Stomach (tissue), 9 donors: ENCODE results near the gene MYO5C. TPM values are rescaled to one million over a fixed set of nuclear protein-coding genes. Genes with fewer than 3 reads are reported as not detected.
A peak's percentile ranks its signal among the peaks of the same experiment; 100 is the strongest.

ENCODE experiments used
- DNase-seq, 2 donors: peaks; one replicate each; pipeline versions ENCODE4 v3.0.0 to v3.0.0-alpha.2; 2013 to 2019
- H3K27ac ChIP-seq, 5 donors: fragments of 200-600 bp in 4 of 5; sonication (generic) in 4 of 5; one replicate each; pipeline ENCODE4 v1.5.1; 2013 to 2019; ENCODE audit warnings: mild to moderate bottlenecking in 1 of 5, moderate library complexity in 1 of 5
- H3K27me3 ChIP-seq, 3 donors: fragments of 200-600 bp; sonication (generic); one replicate each; pipeline ENCODE4 v1.5.1; 2017 to 2019; ENCODE audit warnings: mixed run types in 1 of 3
- H3K36me3 ChIP-seq, 4 donors: fragments of 200-600 bp; sonication (generic); 1 replicate in 3 of 4; 2 replicates in 1 of 4; pipeline ENCODE4 v1.5.1; 2016 to 2019
- H3K4me1 ChIP-seq, 4 donors: fragments of 200-600 bp; sonication (generic); one replicate each; pipeline ENCODE4 v1.5.1; 2016 to 2019
- H3K4me3 ChIP-seq, 4 donors: fragments of 200-600 bp; sonication (generic) in 3 of 4; one replicate each; pipeline ENCODE4 v1.5.1; 2016 to 2019; ENCODE audit warnings: mild to moderate bottlenecking in 1 of 4
- H3K9me3 ChIP-seq, 4 donors: fragments of 200-600 bp; sonication (generic); one replicate each; pipeline ENCODE4 v1.5.1; 2016 to 2019
- CTCF ChIP-seq, 7 experiments: fragments of 450-650 bp in 4 of 7; fragments of 200-600 bp in 3 of 7; sonication (generic) in 3 of 7; IDR thresholded peaks; one replicate each; pipeline ENCODE4 v1.5.1; 2016 to 2019; ENCODE audit warnings: antibody characterized with exemption in 7 of 7, control low read depth in 2 of 7, mild to moderate bottlenecking in 1 of 7
- EP300 ChIP-seq: sonication (generic); formaldehyde crosslinking; IDR thresholded peaks from one replicate; pipeline ENCODE4 v1.6.1; 2017; ENCODE audit warnings: antibody characterized with exemption
- POLR2A ChIP-seq, 4 donors: fragments of 450-650 bp; IDR thresholded peaks; one replicate each; pipeline ENCODE4 v1.6.1; 2016; ENCODE audit warnings: antibody characterized with exemption in 4 of 4, control low read depth in 2 of 4, mild to moderate bottlenecking in 1 of 4, moderate library complexity in 1 of 4
- POLR2AphosphoS5 ChIP-seq, 3 donors: sonication (generic); formaldehyde crosslinking; IDR thresholded peaks; one replicate each; pipeline ENCODE4 v1.6.1; 2016; ENCODE audit warnings: antibody characterized with exemption in 3 of 3
- WGBS, 5 donors: extraction: QIAGEN DNeasy Blood & Tissue Kit in 3 of 5; methylation state at CpG; one replicate each; pipeline versions ENCODE4 v1.1.5 to v1.1.7; 2013 to 2018; 5-methylcytosine and 5-hydroxymethylcytosine counted together
- intact Hi-C: fragments of 100-400 bp; cut with DNase I; formaldehyde crosslinking; loops from one replicate; pipeline ENCODE4 v1.15.1; 2023; ENCODE audit warnings: low total_unique reads
- polyA plus RNA-seq, 3 donors: library from polyadenylated mRNA; stranded (reverse); fragments of 200-250 nt; gene quantifications; one replicate each; pipeline ENCODE4 v1.2.3, GENCODE V29; 2013
- total RNA-seq, 5 donors: library from RNA; depleted of rRNA; stranded (reverse); fragments of >200 nt; gene quantifications; one replicate each; pipeline versions ENCODE4 v1.1.0 to v1.2.3, GENCODE V29; 2014 to 2016
- donor health status: healthy with polysubstance abuse.
- donor health status: Bipolar disorder and iron deficiency.
- donor health status: healthy.

Gene MYO5C
- total and polyA plus RNA-seq, 8 donors = 4.3 to 148 (median 25.6) TPM

GRCh38 chr15:52254391-52254790 lies 41.2 kb downstream of the MYO5C start:
- peak overlapping the region in 2 of 5 donors; percentile 72 to 83 for H3K27ac ChIP-seq
- no peak overlapping the region for H3K4me3 ChIP-seq
- no peak for DNase-seq
- no peak for TF ChIP-seq POLR2AphosphoS5 (IDR thresholded peaks at IDR 0.05)
- TF ChIP-seq CTCF (IDR thresholded peaks at IDR 0.05) = no peak
- TF ChIP-seq POLR2A (IDR thresholded peaks at IDR 0.05) = no peak
- no peak for TF ChIP-seq EP300
- H3K36me3 ChIP-seq = peaks cover 0 to 27% (median 12%) of the 10 kb centered on the region in 4 donors
- peaks cover 0 to 50% (median 13%) of the 10 kb centered on the region in 4 donors for H3K4me1 ChIP-seq
- no peaks in the 10 kb centered on the region for H3K27me3 ChIP-seq
- no peaks in the 10 kb centered on the region for H3K9me3 ChIP-seq
- 85 to 97% (median 87%) methylated on average over 4 of the region's 4 CpGs for WGBS, 5 donors
- intact Hi-C loops = loop anchor here (10.0 kb wide), 1 partner anchor 480 kb away; no protein-coding TSS in a partner anchor

- no peak overlapping the region for H3K4me3 ChIP-seq
- intact Hi-C loops = loop anchor here (10.0 kb wide), 1 partner anchor 482 kb away; no protein-coding TSS in a partner anchor
- H3K9me3 ChIP-seq = no peaks in the 10 kb centered on the region
- H3K27ac ChIP-seq = peak overlapping the region; percentile 47 to 83 (median 70)
- DNase-seq = peak in 1 of 2 donors; percentile 66
- 42 to 52% (median 48%) methylated on average over 4 of the region's 4 CpGs for WGBS, 5 donors
- TF ChIP-seq POLR2AphosphoS5 (IDR thresholded peaks at IDR 0.05) (peak in 1 of 3 donors; percentile 8), EP300 (no peak)
- peaks cover 0 to 50% (median 11%) of the 10 kb centered on the region in 4 donors for H3K4me1 ChIP-seq
- H3K36me3 ChIP-seq = peaks cover 0 to 37% (median 21%) of the 10 kb centered on the region in 4 donors
- H3K27me3 ChIP-seq = no peaks in the 10 kb centered on the region
These were observed 42.8 kb downstream of the MYO5C start for GRCh38 chr15:52252781-52253180.

GRCh38 chr15:52251144-52251860 lies 44.3 kb downstream of the MYO5C start:
- Histone ChIP-seq H3K4me3 (no peak overlapping the region), H3K36me3 (peaks cover 5 to 49% (median 34%) of the 10 kb centered on the region in 4 donors), H3K9me3 (no peaks in the 10 kb centered on the region), H3K27me3 (no peaks in the 10 kb centered on the region), H3K4me1 (peaks cover 0 to 39% (median 3%) of the 10 kb centered on the region in 4 donors), H3K27ac (peak overlapping the region in 3 of 5 donors; percentile 47 to 83 (median 72))
- TF ChIP-seq POLR2AphosphoS5 (IDR thresholded peaks at IDR 0.05) (peak in 1 of 3 donors; percentile 34), POLR2A (IDR thresholded peaks at IDR 0.05) (no peak)
- peak in 1 of 2 donors; percentile 56 for DNase-seq
- WGBS, 5 donors = 62 to 76% (median 63%) methylated on average over 8 of the region's 8 CpGs
- intact Hi-C loops = loop anchor here (10.0 kb wide), 1 partner anchor 483 kb away; no protein-coding TSS in a partner anchor

- Histone ChIP-seq H3K27me3 (no peaks in the 10 kb centered on the region), H3K36me3 (peaks cover 5 to 69% (median 62%) of the 10 kb centered on the region in 4 donors), H3K27ac (no peak overlapping the region), H3K4me3 (no peak overlapping the region), H3K4me1 (peaks cover 0 to 12% (median 2%) of the 10 kb centered on the region in 4 donors), H3K9me3 (no peaks in the 10 kb centered on the region)
- no peak for DNase-seq
- WGBS, 5 donors = 91 to 97% (median 92%) methylated on average over 7 of the region's 7 CpGs
- intact Hi-C loops = no loop called here
- TF ChIP-seq CTCF (IDR thresholded peaks at IDR 0.05) = no peak
- TF ChIP-seq EP300 = no peak
- TF ChIP-seq POLR2AphosphoS5 (IDR thresholded peaks at IDR 0.05) = no peak
- no peak for TF ChIP-seq POLR2A (IDR thresholded peaks at IDR 0.05)
These were observed 48.1 kb downstream of the MYO5C start for GRCh38 chr15:52247461-52247860.

GRCh38 chr15:52246686-52247431 lies 48.7 kb downstream of the MYO5C start:
- TF ChIP-seq CTCF (IDR thresholded peaks at IDR 0.05) = no peak
- TF ChIP-seq POLR2A (IDR thresholded peaks at IDR 0.05) = no peak
- no peak for TF ChIP-seq EP300
- no peak for TF ChIP-seq POLR2AphosphoS5 (IDR thresholded peaks at IDR 0.05)
- intact Hi-C loops = no loop called here
- no peak overlapping the region for H3K4me3 ChIP-seq
- no peak for DNase-seq
- H3K27me3 ChIP-seq = no peaks in the 10 kb centered on the region
- no peaks in the 10 kb centered on the region for H3K9me3 ChIP-seq
- H3K36me3 ChIP-seq = peaks cover 5 to 75% (median 68%) of the 10 kb centered on the region in 4 donors
- WGBS, 5 donors = 89 to 92% (median 90%) methylated on average over 16 of the region's 16 CpGs
- peaks cover 0 to 6% (median 0%) of the 10 kb centered on the region in 4 donors for H3K4me1 ChIP-seq
- H3K27ac ChIP-seq = no peak overlapping the region
